Glomerular visceral epithelial cell (primary cell): ENCODE data around the gene PRKN.
"Not testable (repeated sequence)": the region's sequence is repeated elsewhere in the genome, so short reads cannot be mapped to it uniquely, and the experiment has no call there.

Experiments used
- DNase-seq: peaks from one replicate; pipeline ENCODE4 v3.0.0-alpha.2; 2016; ENCODE audit errors: extremely low spot score

The PRKN gene

GRCh38 chr6:162532283-162533008, 195.1 kb downstream of the PRKN start:
- DNase-seq: no peak

GRCh38 chr6:162531391-162531790, 196.2 kb downstream of the PRKN start:
- DNase-seq: not testable (repeated sequence)

- no peak for DNase-seq
Measured at GRCh38 chr6:162528538-162528937, 199.0 kb downstream of the PRKN start.

GRCh38 chr6:162526960-162527359, 200.6 kb downstream of the PRKN start:
- no peak for DNase-seq

GRCh38 chr6:162525181-162525580, 202.4 kb downstream of the PRKN start:
- DNase-seq: no peak

- no peak for DNase-seq
Measured at GRCh38 chr6:162512744-162513143, 214.8 kb downstream of the PRKN start.

GRCh38 chr6:162497389-162497788, 230.2 kb downstream of the PRKN start:
- no peak for DNase-seq

- DNase-seq: no peak
Measured at GRCh38 chr6:162493917-162494316, 233.6 kb downstream of the PRKN start.

- DNase-seq: no peak
Measured at GRCh38 chr6:162491637-162492036, 235.9 kb downstream of the PRKN start.

- DNase-seq: no peak
Measured at GRCh38 chr6:162489101-162489976, 238.2 kb downstream of the PRKN start.

- no peak for DNase-seq
Measured at GRCh38 chr6:162488444-162488843, 239.1 kb downstream of the PRKN start.

- DNase-seq: no peak
Measured at GRCh38 chr6:162485464-162485863, 242.1 kb downstream of the PRKN start.

- no peak for DNase-seq
Measured at GRCh38 chr6:162481938-162482337, 245.6 kb downstream of the PRKN start.

GRCh38 chr6:162481320-162481719, 246.2 kb downstream of the PRKN start:
- no peak for DNase-seq

- no peak for DNase-seq
Measured at GRCh38 chr6:162478192-162478671, 249.3 kb downstream of the PRKN start.

- no peak for DNase-seq
Measured at GRCh38 chr6:162474722-162475121, 252.8 kb downstream of the PRKN start.

- no peak for DNase-seq
Measured at GRCh38 chr6:162471842-162472241, 255.7 kb downstream of the PRKN start.

- no peak for DNase-seq
Measured at GRCh38 chr6:162468326-162468725, 259.2 kb downstream of the PRKN start.

GRCh38 chr6:162467679-162468078, 259.9 kb downstream of the PRKN start:
- DNase-seq: no peak

GRCh38 chr6:162463576-162463975, 264.0 kb downstream of the PRKN start:
- DNase-seq: no peak

- DNase-seq: no peak
Measured at GRCh38 chr6:162459985-162460384, 267.6 kb downstream of the PRKN start.

- no peak for DNase-seq
Measured at GRCh38 chr6:162450358-162450757, 277.2 kb downstream of the PRKN start.

GRCh38 chr6:162448294-162448693, 279.3 kb downstream of the PRKN start:
- no peak for DNase-seq
